SKM-1 treated with dmso at 0.1 percent for 144 hours (cell line): ENCODE data around the gene LSM14A.

ENCODE experiments used
- DNase-seq: peaks from one replicate; lab custom pipeline; 2025; ENCODE audit not compliant: unreplicated experiment; lab: John Stamatoyannopoulos, UW

LSM14A gene

GRCh38 chr19:34278783-34279182 lies 106.5 kb downstream of the LSM14A start:
- DNase-seq = no peak
